Measurements from ENCODE around the gene CDK5RAP3. TPM values are rescaled to one million over a fixed set of nuclear protein-coding genes. Genes with fewer than 3 reads are reported as not detected.
A peak's percentile ranks its signal among the peaks of the same experiment; 100 is the strongest.

Gene CDK5RAP3
- total RNA-seq, 1 experiment from 2014 or later = 59.4 TPM

DNA sequence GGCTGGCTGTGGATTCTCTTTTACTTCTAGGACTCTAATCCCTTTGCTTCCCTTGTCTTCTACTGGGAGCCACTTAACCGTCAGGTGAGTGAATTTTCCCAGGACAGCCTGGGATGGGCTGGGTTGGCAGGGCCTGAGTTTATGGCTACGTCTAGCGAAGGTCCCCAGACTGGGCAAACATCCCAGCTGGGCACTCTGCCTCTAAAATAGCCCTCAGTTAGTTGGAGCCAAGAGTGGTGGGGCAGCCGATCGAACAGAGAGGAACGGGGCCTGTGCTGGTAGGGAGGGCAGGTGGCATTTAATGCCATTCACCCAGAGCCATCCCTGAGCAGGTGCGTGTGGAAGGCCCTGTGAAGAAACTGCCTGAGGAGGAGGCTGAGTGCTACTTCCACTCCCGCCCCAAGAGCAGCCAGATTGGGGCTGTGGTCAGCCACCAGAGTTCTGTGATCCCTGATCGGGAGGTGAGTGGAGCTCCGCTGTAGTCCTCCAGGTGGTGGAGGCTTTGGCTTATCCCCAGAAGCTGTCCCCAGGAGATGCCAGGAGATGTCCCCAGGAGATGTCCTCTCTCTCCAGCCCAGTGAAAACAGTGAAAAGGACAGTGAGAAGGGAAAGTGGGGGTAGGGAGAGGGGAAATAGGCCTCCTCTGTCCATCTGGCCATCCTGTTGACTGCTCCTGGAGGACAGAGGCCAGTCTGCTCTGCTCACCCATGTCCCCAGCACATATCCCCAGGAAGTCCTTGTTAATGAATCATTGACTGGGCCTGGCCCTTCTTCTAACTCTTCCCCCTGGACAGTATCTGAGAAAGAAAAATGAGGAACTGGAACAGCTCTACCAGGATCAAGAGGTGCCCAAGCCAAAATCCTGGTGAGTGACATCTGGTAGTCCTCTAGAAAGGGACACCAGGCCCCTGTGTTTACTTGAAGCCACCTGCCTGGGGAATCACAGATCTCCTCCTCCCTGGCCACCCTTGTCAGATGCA lies 25.1 kb upstream of the CDK5RAP3 start:
- Histone ChIP-seq H3K36me3 (peaks cover 54% of the 10 kb centered on the region), H3K27me3 (no peaks in the 10 kb centered on the region), H3K9me3 (peaks cover 2% of the 10 kb centered on the region), H3K4me3 (no peak overlapping the region)
- no peak for DNase-seq

DNA sequence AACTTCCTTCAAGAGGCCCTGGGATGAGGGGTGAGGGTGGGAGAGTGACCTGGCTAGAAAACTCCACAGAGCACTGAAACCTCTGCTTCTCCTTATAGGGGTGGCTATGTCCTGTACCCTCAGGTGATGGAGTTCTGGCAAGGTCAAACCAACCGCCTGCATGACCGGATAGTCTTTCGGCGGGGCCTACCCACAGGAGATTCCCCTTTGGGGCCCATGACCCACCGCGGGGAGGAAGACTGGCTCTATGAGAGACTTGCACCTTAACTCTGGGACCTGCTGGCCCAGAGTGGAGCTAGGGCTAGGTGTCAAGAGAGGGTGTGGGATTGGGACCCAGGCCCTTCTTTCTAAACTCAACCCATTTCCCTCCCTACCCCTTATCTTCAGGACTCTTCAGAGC lies 24.4 kb upstream of the CDK5RAP3 start:
- Histone ChIP-seq H3K9me3 (no peaks in the 10 kb centered on the region), H3K27me3 (no peaks in the 10 kb centered on the region), H3K4me3 (no peak overlapping the region), H3K36me3 (peaks cover 54% of the 10 kb centered on the region)
- no peak for DNase-seq

DNA sequence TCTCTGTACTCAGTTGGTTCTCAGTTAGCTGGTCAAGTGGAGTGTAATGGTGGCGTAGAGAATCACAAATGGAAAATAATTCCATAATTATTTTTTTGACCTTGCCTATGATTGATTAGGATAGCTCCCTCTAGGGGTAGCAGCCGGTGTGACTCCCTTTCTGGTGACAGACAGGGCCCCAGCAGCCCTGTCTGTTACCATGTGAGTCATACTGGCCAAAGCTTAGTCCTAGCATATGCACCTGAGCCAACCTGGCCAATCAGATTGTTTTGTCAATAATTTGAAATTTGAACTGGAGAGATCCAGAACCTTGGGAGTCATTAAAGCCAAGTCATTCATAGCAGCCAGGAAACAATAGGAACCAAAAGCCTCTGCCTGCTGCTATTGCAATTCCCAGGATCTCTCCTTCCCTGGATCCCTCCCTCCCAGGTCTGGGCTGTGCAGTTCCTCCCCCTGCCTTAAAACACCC lies 23.9 kb upstream of the CDK5RAP3 start:
- DNase-seq = peak; percentile 74
- Histone ChIP-seq H3K27me3 (no peaks in the 10 kb centered on the region), H3K4me3 (no peak overlapping the region), H3K9me3 (no peaks in the 10 kb centered on the region), H3K36me3 (peaks cover 54% of the 10 kb centered on the region)

DNA sequence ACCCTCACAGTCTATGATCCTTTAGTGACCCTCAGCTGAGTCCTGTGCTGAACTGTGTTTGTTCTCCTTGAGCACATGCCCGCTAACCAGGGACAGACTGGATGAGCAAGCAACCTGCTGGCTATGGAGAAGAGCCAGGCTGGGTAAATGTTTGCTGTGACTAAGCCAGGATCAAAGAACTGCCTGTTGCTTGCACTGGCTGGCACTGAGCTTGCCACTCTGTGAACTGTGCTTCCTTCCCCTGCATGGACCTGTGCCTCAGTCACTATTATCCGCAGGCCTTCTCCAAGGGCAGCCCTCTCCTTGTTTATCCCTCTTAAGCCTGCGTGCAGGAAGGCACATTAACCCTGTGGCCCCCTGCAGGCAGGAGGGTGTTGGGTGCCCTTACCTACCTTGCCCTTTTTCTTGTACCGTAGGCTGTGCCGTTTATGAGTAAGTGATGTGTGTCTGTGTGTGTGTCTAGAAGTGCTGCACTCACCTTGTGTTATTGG lies 22.2 kb upstream of the CDK5RAP3 start:
- Histone ChIP-seq H3K36me3 (peaks cover 45% of the 10 kb centered on the region), H3K4me3 (no peak overlapping the region), H3K9me3 (no peaks in the 10 kb centered on the region), H3K27me3 (no peaks in the 10 kb centered on the region)
- peak; percentile 67 for DNase-seq

DNA sequence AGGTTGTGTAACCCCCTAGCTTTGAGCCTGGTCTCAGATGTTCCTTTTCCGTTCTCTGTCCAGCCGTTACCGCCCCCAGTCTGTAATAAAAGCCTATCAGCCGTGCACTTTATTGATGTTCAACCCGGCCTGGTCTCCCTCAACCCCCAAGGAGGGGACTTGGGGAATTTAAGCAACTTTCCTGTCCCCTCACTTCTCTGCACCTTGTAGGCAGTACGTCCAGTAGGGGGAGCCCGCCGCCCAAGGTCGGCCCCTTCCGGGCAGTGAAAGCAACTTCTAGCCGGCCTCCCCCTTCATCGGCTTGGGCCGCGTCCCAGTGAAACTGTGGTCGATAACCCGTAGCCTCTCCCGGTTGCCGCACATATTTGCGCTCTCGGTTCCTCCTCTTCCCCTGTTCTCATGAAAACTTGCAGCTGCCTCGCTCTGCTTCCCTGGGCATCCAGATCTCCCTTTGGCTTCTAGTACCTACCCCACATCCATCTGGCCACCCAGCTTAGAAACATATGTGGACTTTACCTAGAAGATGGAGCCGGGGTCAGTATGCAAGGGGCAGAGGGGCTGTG lies 21.6 kb upstream of the CDK5RAP3 start:
- Histone ChIP-seq H3K4me3 (no peak overlapping the region), H3K27me3 (no peaks in the 10 kb centered on the region), H3K9me3 (no peaks in the 10 kb centered on the region), H3K36me3 (peaks cover 40% of the 10 kb centered on the region)
- DNase-seq = peak; percentile 84

DNA sequence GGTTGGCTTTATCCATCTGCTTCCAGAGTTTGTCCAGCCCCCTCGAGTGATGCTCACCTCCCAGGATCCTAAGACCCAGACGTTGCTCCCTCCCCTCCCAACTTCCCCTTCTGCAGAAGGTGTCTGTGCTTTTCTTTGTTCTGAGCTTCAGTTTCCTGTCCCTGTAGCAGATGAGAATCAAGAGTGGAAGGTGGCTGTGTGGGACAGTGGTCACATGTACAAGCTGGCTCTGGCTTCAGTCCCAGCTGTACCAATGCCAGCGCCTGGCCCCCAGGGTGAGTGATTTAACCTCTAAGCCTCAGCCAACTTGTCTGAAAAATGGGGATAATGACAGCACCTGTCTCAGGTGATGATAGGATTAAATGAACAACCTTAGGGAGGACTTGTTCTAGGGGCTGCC lies 21.0 kb upstream of the CDK5RAP3 start:
- Histone ChIP-seq H3K36me3 (peaks cover 36% of the 10 kb centered on the region), H3K9me3 (no peaks in the 10 kb centered on the region), H3K27me3 (no peaks in the 10 kb centered on the region), H3K4me3 (no peak overlapping the region)
- DNase-seq = no peak

DNA sequence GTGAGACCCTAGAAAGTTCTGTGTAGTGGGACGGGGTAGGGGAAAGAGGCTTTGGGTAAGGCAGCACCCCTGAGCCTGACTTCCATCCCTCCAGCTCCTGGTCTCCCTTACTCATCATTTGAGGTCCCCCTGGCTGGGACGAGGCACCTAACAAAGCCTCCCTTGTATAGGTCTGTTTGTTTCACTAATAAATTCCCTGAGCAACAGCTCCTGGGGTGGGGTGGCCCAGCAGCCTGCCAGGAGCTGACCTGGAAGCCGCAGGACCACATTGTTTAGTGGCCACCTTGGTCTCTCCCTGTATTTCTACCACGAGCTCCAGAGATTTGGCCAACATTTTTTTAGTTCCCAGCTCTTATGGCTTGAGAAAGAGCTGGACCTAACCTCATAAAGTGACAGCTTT lies 20.5 kb upstream of the CDK5RAP3 start:
- peaks cover 34% of the 10 kb centered on the region for H3K36me3 ChIP-seq
- H3K4me3 ChIP-seq = no peak overlapping the region
- H3K9me3 ChIP-seq = no peaks in the 10 kb centered on the region
- no peaks in the 10 kb centered on the region for H3K27me3 ChIP-seq
- DNase-seq = no peak

DNA sequence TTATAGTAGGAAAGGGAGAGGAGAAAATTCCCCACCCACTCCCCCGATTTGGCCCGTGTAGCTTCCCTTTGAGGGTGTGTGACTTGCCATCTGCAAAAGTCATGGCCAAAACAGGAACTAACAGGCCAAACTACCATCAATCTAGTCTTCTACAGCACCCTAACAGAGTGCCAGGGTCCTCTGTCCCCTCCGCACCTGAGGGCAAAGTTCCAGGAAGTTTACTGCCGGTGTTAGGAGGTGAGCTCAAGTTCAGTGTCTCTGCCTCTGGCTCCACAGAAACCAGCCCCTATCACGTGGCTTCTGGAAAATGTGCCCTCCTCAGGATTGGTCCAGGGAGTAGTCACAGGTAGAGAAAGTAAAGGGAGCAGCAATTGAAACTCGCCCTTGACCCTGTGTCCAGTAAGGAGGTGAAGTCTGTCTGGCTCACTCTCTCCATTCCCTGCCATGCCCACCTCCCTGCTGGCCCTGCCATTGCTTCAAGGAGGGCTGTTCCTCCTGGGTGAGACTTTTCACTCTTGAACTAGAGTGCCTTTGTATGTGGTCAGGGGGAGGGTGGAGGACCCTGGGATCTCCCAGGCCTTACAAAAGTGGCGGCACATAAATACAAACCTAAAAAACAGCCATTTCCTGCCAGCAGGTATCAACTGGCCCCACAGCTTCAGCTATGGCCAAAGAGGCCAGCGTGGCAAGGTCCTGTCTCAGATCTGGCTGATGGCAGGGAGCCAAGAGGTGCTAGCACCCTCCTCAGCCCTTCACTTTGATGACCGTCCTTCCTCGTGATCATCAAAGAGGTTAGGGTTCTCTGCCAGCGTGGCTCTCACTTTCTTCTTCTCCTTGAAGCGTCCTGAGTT lies 18.5 kb upstream of the CDK5RAP3 start:
- no peak for DNase-seq
- no peaks in the 10 kb centered on the region for H3K27me3 ChIP-seq
- no peaks in the 10 kb centered on the region for H3K9me3 ChIP-seq
- H3K4me3 ChIP-seq = no peak overlapping the region
- H3K36me3 ChIP-seq = peaks cover 22% of the 10 kb centered on the region

DNA sequence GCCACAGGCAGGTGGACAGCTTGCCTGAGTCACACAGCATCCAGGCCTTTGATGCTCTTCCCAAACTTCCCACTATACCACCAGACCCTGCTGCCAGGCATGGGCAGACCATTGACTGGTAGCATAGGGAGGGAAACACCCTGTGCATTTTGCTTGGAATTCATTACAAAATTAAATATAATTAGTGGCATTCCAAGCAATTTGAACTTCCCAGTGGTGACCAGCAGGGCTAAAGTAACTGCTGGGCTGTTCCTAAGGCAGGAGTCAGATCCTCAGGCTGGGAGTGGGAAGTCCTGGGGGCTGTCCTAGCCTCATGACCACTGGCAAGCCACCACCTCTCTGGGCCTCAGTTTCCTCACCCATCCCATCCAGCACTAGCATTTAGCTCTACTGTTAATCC lies 17.0 kb upstream of the CDK5RAP3 start:
- no peak for DNase-seq
- Histone ChIP-seq H3K4me3 (no peak overlapping the region), H3K36me3 (peaks cover 8% of the 10 kb centered on the region), H3K27me3 (no peaks in the 10 kb centered on the region), H3K9me3 (no peaks in the 10 kb centered on the region)

DNA sequence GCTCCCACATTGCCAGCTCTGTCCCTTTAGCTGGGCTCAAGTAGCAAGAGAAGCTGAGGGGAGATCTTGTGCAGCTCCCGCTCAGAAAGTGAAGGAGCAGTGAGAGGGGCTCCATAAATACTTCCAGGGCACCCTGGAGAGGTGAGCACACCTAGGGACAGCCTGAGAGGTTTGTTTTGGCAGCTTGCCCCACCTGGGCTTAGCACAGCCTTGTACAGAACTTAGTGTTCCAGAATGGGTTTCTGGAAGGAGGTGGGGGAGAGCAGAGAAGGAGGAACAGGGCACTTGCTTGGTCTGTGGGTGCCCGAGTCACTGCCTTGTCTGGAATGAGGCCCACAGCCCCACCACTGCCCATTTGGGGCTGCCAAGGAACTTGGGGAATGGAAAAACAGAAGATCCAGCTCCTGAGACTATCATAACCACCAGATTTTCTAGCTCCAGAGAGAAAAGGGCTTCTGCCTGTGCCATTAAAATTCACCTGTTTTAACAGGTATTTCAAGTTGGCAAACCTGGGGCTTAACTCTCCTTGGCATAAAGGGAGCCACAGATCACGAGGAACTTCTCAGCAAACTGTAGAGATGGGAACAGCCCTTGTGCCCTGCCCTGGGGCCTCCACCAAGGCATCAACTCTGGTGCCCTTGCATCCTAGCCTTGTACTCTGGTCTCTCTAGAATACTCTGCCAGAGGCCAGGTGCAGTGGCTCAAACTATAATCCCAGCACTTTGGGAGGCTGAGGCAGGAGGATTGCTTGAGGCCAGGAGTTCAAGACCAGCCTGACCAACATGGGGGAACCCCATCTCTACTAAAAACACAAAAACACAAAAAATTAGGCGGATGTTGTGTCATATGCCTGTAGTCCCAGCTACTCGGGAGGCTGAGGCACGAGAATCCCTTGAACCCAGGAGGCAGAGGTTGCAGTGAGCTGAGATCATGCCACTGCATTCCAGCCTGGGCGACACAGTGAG lies 15.1 kb upstream of the CDK5RAP3 start:
- Histone ChIP-seq H3K9me3 (no peaks in the 10 kb centered on the region), H3K27me3 (no peaks in the 10 kb centered on the region), H3K36me3 (no peaks in the 10 kb centered on the region; the same call in 1 of the 2 replicates), H3K4me3 (no peak overlapping the region)
- no peak for DNase-seq

DNA sequence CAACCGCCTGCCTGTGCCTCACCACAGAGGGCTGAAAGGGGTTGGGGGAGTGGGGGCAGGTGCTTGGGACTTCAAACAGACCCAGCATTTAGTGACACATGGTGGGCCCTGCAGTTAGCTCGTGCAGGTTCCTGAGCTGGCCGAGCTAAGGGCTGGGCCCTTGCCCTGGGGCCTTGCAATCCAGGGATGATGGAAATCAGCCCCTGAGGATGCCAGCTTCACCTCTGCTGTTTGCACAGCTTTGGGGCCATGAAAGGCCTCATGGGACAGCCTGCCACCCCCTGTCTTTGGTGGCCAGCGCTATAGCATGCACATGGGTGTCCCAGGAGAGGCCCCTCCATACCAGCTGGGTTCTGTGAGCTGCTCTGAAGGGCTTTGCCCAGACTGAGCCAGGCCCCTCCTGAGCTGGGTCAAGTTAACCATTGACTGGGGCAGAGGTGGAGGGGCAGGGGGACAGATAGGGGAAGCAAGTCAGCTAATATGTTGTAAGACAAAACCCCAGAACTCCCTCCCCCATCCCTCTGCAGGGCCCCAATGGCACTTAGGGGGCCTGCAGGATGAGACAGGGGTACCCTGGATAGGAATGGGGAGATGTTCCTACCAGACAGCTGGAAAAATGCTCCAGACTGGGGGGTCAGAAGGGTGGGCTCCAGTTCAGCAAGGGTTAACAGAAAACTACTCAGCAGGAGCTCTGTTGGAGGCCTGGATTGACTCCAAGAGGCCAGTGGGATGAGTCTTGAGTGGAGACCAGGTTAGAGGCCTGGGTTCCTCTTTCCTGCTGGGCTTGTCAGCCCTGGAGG lies 13.9 kb upstream of the CDK5RAP3 start:
- Histone ChIP-seq H3K4me3 (no peak overlapping the region), H3K27me3 (no peaks in the 10 kb centered on the region), H3K36me3 (no peaks in the 10 kb centered on the region; the same call in 1 of the 2 replicates), H3K9me3 (no peaks in the 10 kb centered on the region)
- DNase-seq = no peak

DNA sequence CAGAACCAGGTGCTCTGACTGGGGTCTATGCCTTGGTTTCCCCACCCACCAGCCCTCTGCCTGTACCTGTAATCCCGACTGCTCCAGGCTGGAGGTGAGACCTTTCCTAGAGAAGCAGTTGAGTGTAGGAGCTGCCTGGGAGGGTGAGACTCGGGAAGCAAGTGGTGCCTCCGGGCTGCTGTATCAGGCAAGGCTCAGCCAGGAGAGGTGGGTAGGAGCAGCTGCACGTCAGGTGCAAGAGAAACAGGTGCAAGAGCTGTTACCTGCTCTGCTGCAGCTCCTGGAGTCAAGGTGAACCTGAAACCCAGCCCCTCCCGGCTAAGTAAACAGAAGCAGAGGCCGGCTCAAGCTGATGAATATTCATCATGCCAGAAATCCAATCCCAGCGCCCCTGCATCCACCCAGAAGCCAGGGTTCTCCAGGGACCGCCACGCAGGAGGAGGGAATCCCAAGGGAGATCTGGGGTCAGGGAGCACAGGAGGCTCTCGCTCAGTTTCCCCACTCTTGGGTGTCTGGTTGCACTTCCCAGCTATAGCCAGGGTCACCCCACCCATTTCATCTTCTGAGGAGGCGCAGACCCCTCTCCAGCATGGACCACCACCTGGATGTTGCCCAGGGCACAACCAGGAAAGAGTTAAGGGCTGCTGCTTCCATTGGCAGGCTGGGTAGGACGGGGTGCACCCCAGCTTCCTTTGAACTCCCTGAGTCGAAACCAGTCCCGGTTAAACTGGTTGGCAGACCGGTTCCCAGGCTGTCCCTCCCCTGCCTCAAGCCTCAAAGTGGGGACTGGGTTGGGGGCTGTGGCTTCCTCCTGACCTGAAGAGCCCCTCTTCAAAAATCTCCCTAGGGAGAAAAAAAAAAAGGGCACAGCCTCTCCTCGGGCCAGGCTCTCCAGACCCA lies 13.1 kb upstream of the CDK5RAP3 start, which contains the start of gene PRR15L:
PRR15L (minus strand) TSS at position 293 of the 900 bp plus-strand sequence. CDS start 4,649 bp downstream, outside the sequence.
- Histone ChIP-seq H3K9me3 (no peaks in the 10 kb centered on the region), H3K4me3 (no peak within 1 kb of the TSS), H3K27me3 (no peaks in the 10 kb centered on the region), H3K36me3 (no peaks in the 10 kb centered on the region)
- DNase-seq = no peak

DNA sequence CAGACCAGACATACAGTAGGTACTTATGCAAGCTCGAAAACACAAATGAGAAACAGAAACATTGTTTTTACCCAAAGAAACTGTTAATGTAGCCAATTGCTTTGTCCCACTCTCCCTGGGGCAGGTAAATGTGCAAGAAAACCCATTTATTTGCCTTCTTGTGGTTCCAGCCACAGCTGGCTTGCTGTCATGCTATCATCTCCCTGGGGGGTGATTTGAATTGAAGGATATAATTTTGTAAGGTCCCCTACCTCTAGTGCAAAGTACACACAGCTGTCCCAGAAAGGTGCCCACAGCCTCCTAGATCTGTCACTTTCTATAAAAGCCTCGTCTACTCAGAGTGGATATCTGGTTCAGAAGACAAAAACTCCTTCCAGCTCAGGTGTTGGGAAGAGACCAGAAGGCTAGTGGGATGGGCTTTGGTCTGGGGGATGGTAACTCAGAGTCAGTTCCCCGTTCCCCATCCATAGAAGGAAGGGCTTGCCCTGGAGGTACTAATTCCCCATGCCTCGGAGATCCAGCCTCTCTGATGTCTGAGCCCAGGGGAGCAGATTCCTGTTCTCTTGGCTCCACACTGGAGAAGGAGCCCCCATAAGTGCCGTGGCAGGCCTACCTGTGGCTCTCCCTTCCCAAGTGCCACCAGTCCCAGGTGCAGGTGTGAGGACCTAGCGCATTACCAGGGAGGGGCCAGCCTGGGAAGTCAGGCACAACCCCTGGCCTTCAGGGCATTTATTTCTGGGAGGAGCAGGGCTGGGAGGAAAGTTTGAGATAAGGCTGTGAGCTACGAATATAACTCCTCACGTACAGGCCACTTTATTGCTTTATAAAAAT lies 10.9 kb upstream of the CDK5RAP3 start:
- H3K4me3 ChIP-seq = no peak overlapping the region
- no peaks in the 10 kb centered on the region for H3K36me3 ChIP-seq
- H3K27me3 ChIP-seq = no peaks in the 10 kb centered on the region
- no peaks in the 10 kb centered on the region for H3K9me3 ChIP-seq
- no peak for DNase-seq
